H1 (cell line): ENCODE data around the gene FMOD. TPM values are rescaled to one million over a fixed set of nuclear protein-coding genes. Genes with fewer than 3 reads are reported as not detected.

ENCODE experiments used
- CHD1 ChIP-seq: IDR thresholded peaks from 2 replicates; pipeline ENCODE4 v1.6.1; 2012; ENCODE audit warnings: low read depth, low read length, improper control_type of control experiment
- CHD7 ChIP-seq: fragments of 300-600 bp; sonication (generic); IDR thresholded peaks from 2 replicates; pipeline ENCODE4 v1.7.1; 2012; ENCODE audit warnings: low read length, moderate library complexity, mild to moderate bottlenecking, inconsistent platforms; ENCODE audit not compliant: insufficient replicate concordance
- CTBP2 ChIP-seq: IDR thresholded peaks from 2 replicates; pipeline ENCODE4 v1.7.0; 2011; ENCODE audit warnings: borderline replicate concordance, mild to moderate bottlenecking, moderate library complexity, mixed read lengths, low read length; ENCODE audit not compliant: insufficient read depth, insufficient read length
- POU5F1 ChIP-seq: IDR thresholded peaks from 2 replicates; pipeline ENCODE4 v1.6.1; 2011; ENCODE audit warnings: low read depth, mild to moderate bottlenecking, low read length, moderate library complexity
- TAF7 ChIP-seq: optimal IDR thresholded peaks from 2 replicates; pipeline ENCODE3; 2011; ENCODE audit warnings: low read depth, mild to moderate bottlenecking, inconsistent platforms, low read length, moderate library complexity, borderline replicate concordance
- polyA plus RNA-seq, 7 experiments: library from polyadenylated mRNA; depleted of rRNA in 3 of 7; stranded (reverse) in 5 of 7; unstranded in 2 of 7; fragments of >200 nt in 5 of 7; fragments of 200-250 nt in 2 of 7; gene quantifications; 1 replicate in 5 of 7; 2 replicates in 1 of 7; 4 replicates in 1 of 7; pipeline versions ENCODE4 v1.2.1 to v1.2.3, GENCODE V29; 2011 to 2013; ENCODE audit warnings: missing spikeins in 2 of 7, mixed read lengths in 2 of 7
- total RNA-seq: library from RNA; stranded (reverse); fragmentation: NEBNext Ultra II Directional; extraction: Animal tissue kit (Norgen Biotek cat#: 25700); gene quantifications from 2 replicates; pipeline ENCODE4 v1.2.1, GENCODE V29; 2021

Gene FMOD
- total and polyA plus RNA-seq, 2 of the 8 experiments (the other 6 are each of a cell fraction or from before 2014, with no cell fraction given), result 0.17 to 0.32 TPM

DNA sequence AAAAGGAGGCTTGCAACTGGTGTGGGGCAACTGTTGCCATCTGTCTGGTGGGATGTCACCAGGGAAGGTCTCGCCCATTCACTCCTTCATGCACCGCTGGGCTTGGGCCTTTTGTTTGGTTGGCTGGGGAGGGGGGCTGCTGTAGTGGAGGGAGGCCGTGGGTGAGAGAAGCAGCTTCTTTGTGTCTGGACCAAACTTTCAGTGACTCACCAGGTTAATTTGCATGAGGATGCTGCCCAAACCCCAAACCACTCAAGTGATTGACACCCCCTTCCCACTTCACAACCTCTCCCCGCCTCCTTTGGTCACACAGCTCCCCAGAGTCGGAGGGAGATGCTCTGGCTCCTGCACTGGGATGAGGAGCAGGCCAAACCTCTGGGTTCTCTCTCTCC, 25.9 kb downstream of the FMOD start (continued):
- TF ChIP-seq CHD7 (no peak), CTBP2 (no peak), TAF7 (no peak), POU5F1 (no peak), CHD1 (no peak)
- TF ChIP-seq, all 59 proteins: peak for 0
